Activated CD4-positive, alpha-beta T cell treated with anti-CD3 and anti-CD28 coated beads, Interleukin-2, amount 10 ng/mL, durations not matched to agents 7 days and 5 days (primary cell): Measurements from ENCODE around the gene NEAT1. TPM values are rescaled to one million over a fixed set of nuclear protein-coding genes. Genes with fewer than 3 reads are reported as not detected.
A peak's percentile ranks its signal among the peaks of the same experiment; 100 is the strongest.

Source experiments
- CTCF ChIA-PET: fragments of 350-600 bp; sonication (Branson Sonifier 250); formaldehyde crosslinking; loops from one replicate; lab custom pipeline; 2021; ENCODE audit warnings: antibody characterized with exemption; lab: Charles Lee
- POLR2A ChIA-PET: fragments of 350-600 bp; sonication (Branson Sonifier 250); formaldehyde crosslinking; loops from one replicate; lab custom pipeline; 2021; ENCODE audit warnings: antibody characterized with exemption; lab: Charles Lee
- DNase-seq: peaks from one replicate; pipeline ENCODE4 v3.0.0-alpha.2; 2020
- H3K27ac Mint-ChIP-seq: one replicate; pipeline ENCODE4 v1.8.0; 2021; ENCODE audit warnings: mild to moderate bottlenecking, moderate library complexity, mixed read lengths
- H3K27me3 Mint-ChIP-seq: one replicate; pipeline ENCODE4 v1.8.0; 2021; ENCODE audit warnings: mixed read lengths
- H3K36me3 Mint-ChIP-seq: one replicate; pipeline ENCODE4 v1.8.0; 2021; ENCODE audit warnings: low read depth, mixed read lengths
- H3K4me1 Mint-ChIP-seq: one replicate; pipeline ENCODE4 v1.8.0; 2021; ENCODE audit warnings: mixed read lengths
- H3K4me3 Mint-ChIP-seq: one replicate; pipeline ENCODE4 v1.8.0; 2021; ENCODE audit warnings: mild to moderate bottlenecking, moderate library complexity, mixed read lengths
- H3K9me3 Mint-ChIP-seq: one replicate; pipeline ENCODE4 v1.8.0; 2021; ENCODE audit warnings: mixed read lengths
- total RNA-seq, 2 experiments: library from RNA; stranded (reverse); gene quantifications; one replicate each; pipeline ENCODE4 v1.2.3, GENCODE V29; 2021

The NEAT1 gene
- 100 to 1,000 TPM; 463 to 610 TPM for total RNA-seq

GRCh38 chr11:65422633-65423515 lies at the start of gene NEAT1:
Gene NEAT1, plus strand, starts transcription at chr11:65422798.
- POLR2A ChIA-PET, result interaction anchor here (0.6 to 14.2 kb wide), 11 partner anchors 35 to 676 kb away, joined by 3 to 781 read pairs (median 5); partner anchors contain the start of genes FAM89B, FRMD8, MALAT1 and SCYL1
- Mint-ChIP-seq H3K36me3 (peaks cover 54% of the 10 kb centered on the region), H3K27me3 (peaks cover 5% of the 10 kb centered on the region), H3K27ac (peak within 1 kb of the TSS; percentile 97), H3K4me3 (peak within 1 kb of the TSS; percentile 91), H3K4me1 (peaks cover 46% of the 10 kb centered on the region), H3K9me3 (no peaks in the 10 kb centered on the region)
- CTCF ChIA-PET, result interaction anchor here (0.6 to 3.0 kb wide), 4 partner anchors 41 to 85 kb away, joined by 3 to 9 read pairs (median 4); partner anchors contain the start of gene MALAT1
- DNase-seq, result peak; percentile 96

DNA sequence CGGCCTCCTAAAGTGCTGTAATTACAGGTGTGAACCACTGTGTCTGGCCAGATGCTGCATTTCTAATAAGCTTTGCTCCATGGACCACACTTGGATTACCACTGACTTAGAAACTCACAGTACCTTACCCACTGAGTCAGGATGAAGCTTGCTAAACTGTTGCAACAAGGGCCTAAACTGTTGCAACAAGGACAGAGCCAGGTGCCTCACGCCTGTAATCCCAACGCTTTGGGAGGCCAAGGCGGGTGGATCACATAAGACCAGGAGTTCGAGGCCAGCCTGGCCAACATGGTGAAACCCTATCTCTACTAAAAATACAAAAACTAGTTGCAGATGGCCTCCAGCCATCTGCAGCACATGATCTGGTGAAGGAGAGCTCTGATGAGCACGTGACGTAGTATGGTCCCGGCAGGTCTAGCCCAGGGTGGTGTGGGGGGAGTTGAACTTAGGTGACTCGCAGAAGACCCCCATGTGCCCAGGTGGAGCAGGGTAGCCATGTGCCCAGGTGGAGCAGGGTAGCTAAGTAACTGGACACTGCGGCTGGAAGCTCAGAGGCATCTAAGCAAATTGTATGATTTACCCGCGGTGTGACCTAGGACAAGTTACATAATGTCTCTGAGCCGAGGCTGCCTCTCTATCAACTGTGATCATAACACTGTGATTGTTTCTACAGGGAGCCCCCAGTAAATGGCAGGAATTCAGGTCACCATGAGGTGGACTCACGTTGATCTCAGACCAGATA lies 48.6 kb upstream of the NEAT1 start:
- H3K9me3 Mint-ChIP-seq, result no peaks in the 10 kb centered on the region
- H3K4me3 Mint-ChIP-seq, result no peak overlapping the region
- H3K4me1 Mint-ChIP-seq, result no peaks in the 10 kb centered on the region
- ChIA-PET CTCF (interaction anchor here (0.5 to 4.0 kb wide), 3 partner anchors 42 to 137 kb away, joined by 4 to 20 read pairs (median 6); no protein-coding TSS in a partner anchor), POLR2A (no interaction called here)
- no peaks in the 10 kb centered on the region for H3K36me3 Mint-ChIP-seq
- DNase-seq, result no peak
- no peaks in the 10 kb centered on the region for H3K27me3 Mint-ChIP-seq
- H3K27ac Mint-ChIP-seq, result no peak overlapping the region

DNA sequence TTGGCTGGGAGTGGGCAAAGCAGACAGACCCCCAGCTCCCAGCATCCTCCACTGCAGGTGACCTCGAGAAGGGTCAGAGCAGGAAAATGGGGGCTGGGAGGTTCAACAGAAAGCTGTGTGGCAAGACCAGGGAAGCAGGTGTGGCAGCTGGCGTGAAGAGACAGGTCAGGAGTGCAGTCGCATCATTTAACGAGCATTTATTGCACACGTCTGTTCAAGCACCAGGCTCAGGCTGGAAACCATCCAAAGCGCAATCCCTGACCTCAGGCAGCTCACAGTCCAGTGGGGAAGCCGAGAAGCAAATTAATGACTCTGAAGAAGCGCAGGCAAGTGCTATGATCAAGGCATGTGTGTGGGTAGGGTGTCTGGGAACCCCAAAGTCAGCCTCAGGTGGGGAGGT lies 47.6 kb upstream of the NEAT1 start:
- Mint-ChIP-seq H3K36me3 (no peaks in the 10 kb centered on the region), H3K9me3 (no peaks in the 10 kb centered on the region), H3K27ac (no peak overlapping the region), H3K4me3 (no peak overlapping the region), H3K4me1 (peaks cover 1% of the 10 kb centered on the region), H3K27me3 (no peaks in the 10 kb centered on the region)
- CTCF ChIA-PET, result interaction anchor here (1.9 to 4.0 kb wide), 2 partner anchors 41 to 136 kb away, joined by 6 to 20 read pairs; no protein-coding TSS in a partner anchor
- POLR2A ChIA-PET, result interaction anchor here (0.6 kb wide), 2 partner anchors 32 to 544 kb away, joined by 3 to 4 read pairs; no protein-coding TSS in a partner anchor
- DNase-seq, result no peak

- Mint-ChIP-seq H3K36me3 (no peaks in the 10 kb centered on the region), H3K9me3 (no peaks in the 10 kb centered on the region), H3K4me1 (peaks cover 9% of the 10 kb centered on the region), H3K27ac (no peak overlapping the region), H3K4me3 (no peak overlapping the region), H3K27me3 (no peaks in the 10 kb centered on the region)
- ChIA-PET POLR2A (interaction anchor here (0.7 kb wide), 1 partner anchor 93 kb away, joined by 7 read pairs; no protein-coding TSS in a partner anchor), CTCF (interaction anchor here (0.6 to 4.0 kb wide), 4 partner anchors 16 to 136 kb away, joined by 3 to 20 read pairs (median 4); no protein-coding TSS in a partner anchor)
- DNase-seq, result no peak
Measured at GRCh38 chr11:65376138-65376713, 46.4 kb upstream of the NEAT1 start.

GRCh38 chr11:65377036-65377435 lies 45.6 kb upstream of the NEAT1 start:
- no peaks in the 10 kb centered on the region for H3K27me3 Mint-ChIP-seq
- ChIA-PET POLR2A (no interaction called here), CTCF (no interaction called here)
- no peak overlapping the region for H3K4me3 Mint-ChIP-seq
- H3K27ac Mint-ChIP-seq, result no peak overlapping the region
- H3K36me3 Mint-ChIP-seq, result no peaks in the 10 kb centered on the region
- DNase-seq, result no peak
- no peaks in the 10 kb centered on the region for H3K9me3 Mint-ChIP-seq
- peaks cover 15% of the 10 kb centered on the region for H3K4me1 Mint-ChIP-seq

DNA sequence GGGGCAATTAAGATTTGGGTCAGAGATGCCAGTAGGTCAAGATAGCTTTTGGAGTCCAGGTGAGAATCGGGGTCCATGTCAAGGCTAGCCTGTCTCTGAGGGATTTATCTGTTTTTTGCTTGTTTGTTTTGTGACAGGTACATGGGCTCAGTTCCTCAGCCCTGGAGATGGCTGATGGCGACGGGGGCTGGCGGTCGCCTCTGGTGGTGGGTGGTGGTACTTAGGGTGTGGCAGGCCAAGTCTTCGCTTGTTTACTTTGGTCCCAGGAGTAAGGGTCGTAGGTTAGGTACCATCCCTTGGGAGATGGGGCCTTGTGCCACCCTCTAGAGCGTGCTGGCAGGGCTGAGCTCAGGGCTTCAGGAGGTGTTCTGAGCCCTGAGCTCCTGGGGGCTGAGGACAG lies 44.8 kb upstream of the NEAT1 start:
- Mint-ChIP-seq H3K9me3 (no peaks in the 10 kb centered on the region), H3K4me1 (peaks cover 19% of the 10 kb centered on the region), H3K27me3 (no peaks in the 10 kb centered on the region), H3K4me3 (no peak overlapping the region), H3K36me3 (no peaks in the 10 kb centered on the region), H3K27ac (no peak overlapping the region)
- DNase-seq, result no peak
- CTCF ChIA-PET, result interaction anchor here (0.9 to 4.1 kb wide), 5 partner anchors 9 to 132 kb away, joined by 3 to 15 read pairs (median 7); partner anchors contain the start of gene FRMD8
- POLR2A ChIA-PET, result no interaction called here

GRCh38 chr11:65378208-65378927 lies 44.2 kb upstream of the NEAT1 start:
- CTCF ChIA-PET, result interaction anchor here (0.9 to 4.1 kb wide), 7 partner anchors 8 to 132 kb away, joined by 3 to 15 read pairs (median 6); partner anchors contain the start of gene FRMD8
- peak overlapping the region; percentile 36 for H3K27ac Mint-ChIP-seq

GRCh38 chr11:65378928-65379638 lies 43.5 kb upstream of the NEAT1 start:
- Mint-ChIP-seq H3K27me3 (no peaks in the 10 kb centered on the region), H3K4me1 (peaks cover 30% of the 10 kb centered on the region), H3K27ac (no peak overlapping the region), H3K4me3 (no peak overlapping the region), H3K9me3 (no peaks in the 10 kb centered on the region), H3K36me3 (no peaks in the 10 kb centered on the region)
- no peak for DNase-seq
- POLR2A ChIA-PET, result interaction anchor here (1.2 kb wide), 1 partner anchor 114 kb away, joined by 4 read pairs; no protein-coding TSS in a partner anchor
- CTCF ChIA-PET, result interaction anchor here (0.7 to 4.1 kb wide), 7 partner anchors 8 to 131 kb away, joined by 3 to 15 read pairs (median 6); partner anchors contain the start of gene FRMD8

More at GRCh38 chr11:65378208-65378927, 44.2 kb upstream of the NEAT1 start:
- peaks cover 25% of the 10 kb centered on the region for H3K4me1 Mint-ChIP-seq
- no peak for DNase-seq
- H3K4me3 Mint-ChIP-seq, result no peak overlapping the region
- POLR2A ChIA-PET, result no interaction called here
- H3K36me3 Mint-ChIP-seq, result no peaks in the 10 kb centered on the region
- no peaks in the 10 kb centered on the region for H3K27me3 Mint-ChIP-seq
- H3K9me3 Mint-ChIP-seq, result no peaks in the 10 kb centered on the region

- ChIA-PET CTCF (interaction anchor here (0.7 to 4.1 kb wide), 8 partner anchors 9 to 130 kb away, joined by 3 to 15 read pairs (median 4); partner anchors contain the start of gene MALAT1), POLR2A (interaction anchor here (1.2 kb wide), 1 partner anchor 113 kb away, joined by 4 read pairs; no protein-coding TSS in a partner anchor)
- Mint-ChIP-seq H3K36me3 (no peaks in the 10 kb centered on the region), H3K27me3 (no peaks in the 10 kb centered on the region), H3K9me3 (no peaks in the 10 kb centered on the region), H3K4me3 (no peak overlapping the region), H3K27ac (peak overlapping the region; percentile 48), H3K4me1 (peaks cover 38% of the 10 kb centered on the region)
- DNase-seq, result no peak
Measured at GRCh38 chr11:65379698-65380459, 42.7 kb upstream of the NEAT1 start.

GRCh38 chr11:65380460-65381119 lies 42.0 kb upstream of the NEAT1 start:
- Mint-ChIP-seq H3K27me3 (no peaks in the 10 kb centered on the region), H3K4me3 (peak overlapping the region; percentile 79), H3K27ac (peak overlapping the region; percentile 98), H3K9me3 (no peaks in the 10 kb centered on the region), H3K36me3 (no peaks in the 10 kb centered on the region), H3K4me1 (peaks cover 45% of the 10 kb centered on the region)
- ChIA-PET POLR2A (interaction anchor here (1.2 kb wide), 2 partner anchors 112 to 119 kb away, joined by 3 to 4 read pairs; partner anchors contain the start of gene MALAT1), CTCF (interaction anchor here (1.1 to 4.1 kb wide), 5 partner anchors 21 to 126 kb away, joined by 3 to 15 read pairs (median 3); partner anchors contain the start of gene MALAT1)
- DNase-seq, result no peak
